BE2C (cell line): ENCODE data around the gene RAB11FIP5.

Experiments used
- DNase-seq: peaks from one replicate; pipeline ENCODE4 v3.0.0-alpha.2; 2020
- H3K27me3 ChIP-seq: fragments of 250-450 bp; sonication (Bioruptor Pico); 2 replicates; pipeline ENCODE4 v1.5.1; 2020; ENCODE audit warnings: mild to moderate bottlenecking
- H3K36me3 ChIP-seq: fragments of 250-450 bp; sonication (Bioruptor Pico); 2 replicates; pipeline ENCODE4 v1.5.1; 2020; ENCODE audit warnings: mild to moderate bottlenecking
- H3K4me1 ChIP-seq: fragments of 250-450 bp; sonication (Bioruptor Pico); 2 replicates; pipeline ENCODE4 v1.5.1; 2020
- H3K4me3 ChIP-seq: 2 replicates; pipeline ENCODE4 v1.5.1; 2011; ENCODE audit warnings: low read depth, low read length
- H3K9me3 ChIP-seq: fragments of 250-450 bp; sonication (Bioruptor Pico); 2 replicates; pipeline ENCODE4 v1.5.1; 2020
- TF ChIP-seq, protein P1 (sequence below): IDR thresholded peaks from 2 replicates; pipeline ENCODE4 v1.5.1; 2012; ENCODE audit warnings: mild to moderate bottlenecking, low read depth, low read length

RAB11FIP5 gene

GRCh38 chr2:73081181-73081671 is 31.5 kb downstream of the RAB11FIP5 start:
- Histone ChIP-seq H3K9me3 (no peaks in the 10 kb centered on the region), H3K36me3 (no peaks in the 10 kb centered on the region), H3K4me1 (no peaks in the 10 kb centered on the region), H3K4me3 (no peak overlapping the region), H3K27me3 (no peaks in the 10 kb centered on the region)
- DNase-seq: no peak
- TF ChIP-seq, protein P1, sequence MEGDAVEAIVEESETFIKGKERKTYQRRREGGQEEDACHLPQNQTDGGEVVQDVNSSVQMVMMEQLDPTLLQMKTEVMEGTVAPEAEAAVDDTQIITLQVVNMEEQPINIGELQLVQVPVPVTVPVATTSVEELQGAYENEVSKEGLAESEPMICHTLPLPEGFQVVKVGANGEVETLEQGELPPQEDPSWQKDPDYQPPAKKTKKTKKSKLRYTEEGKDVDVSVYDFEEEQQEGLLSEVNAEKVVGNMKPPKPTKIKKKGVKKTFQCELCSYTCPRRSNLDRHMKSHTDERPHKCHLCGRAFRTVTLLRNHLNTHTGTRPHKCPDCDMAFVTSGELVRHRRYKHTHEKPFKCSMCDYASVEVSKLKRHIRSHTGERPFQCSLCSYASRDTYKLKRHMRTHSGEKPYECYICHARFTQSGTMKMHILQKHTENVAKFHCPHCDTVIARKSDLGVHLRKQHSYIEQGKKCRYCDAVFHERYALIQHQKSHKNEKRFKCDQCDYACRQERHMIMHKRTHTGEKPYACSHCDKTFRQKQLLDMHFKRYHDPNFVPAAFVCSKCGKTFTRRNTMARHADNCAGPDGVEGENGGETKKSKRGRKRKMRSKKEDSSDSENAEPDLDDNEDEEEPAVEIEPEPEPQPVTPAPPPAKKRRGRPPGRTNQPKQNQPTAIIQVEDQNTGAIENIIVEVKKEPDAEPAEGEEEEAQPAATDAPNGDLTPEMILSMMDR: no peak

DNA sequence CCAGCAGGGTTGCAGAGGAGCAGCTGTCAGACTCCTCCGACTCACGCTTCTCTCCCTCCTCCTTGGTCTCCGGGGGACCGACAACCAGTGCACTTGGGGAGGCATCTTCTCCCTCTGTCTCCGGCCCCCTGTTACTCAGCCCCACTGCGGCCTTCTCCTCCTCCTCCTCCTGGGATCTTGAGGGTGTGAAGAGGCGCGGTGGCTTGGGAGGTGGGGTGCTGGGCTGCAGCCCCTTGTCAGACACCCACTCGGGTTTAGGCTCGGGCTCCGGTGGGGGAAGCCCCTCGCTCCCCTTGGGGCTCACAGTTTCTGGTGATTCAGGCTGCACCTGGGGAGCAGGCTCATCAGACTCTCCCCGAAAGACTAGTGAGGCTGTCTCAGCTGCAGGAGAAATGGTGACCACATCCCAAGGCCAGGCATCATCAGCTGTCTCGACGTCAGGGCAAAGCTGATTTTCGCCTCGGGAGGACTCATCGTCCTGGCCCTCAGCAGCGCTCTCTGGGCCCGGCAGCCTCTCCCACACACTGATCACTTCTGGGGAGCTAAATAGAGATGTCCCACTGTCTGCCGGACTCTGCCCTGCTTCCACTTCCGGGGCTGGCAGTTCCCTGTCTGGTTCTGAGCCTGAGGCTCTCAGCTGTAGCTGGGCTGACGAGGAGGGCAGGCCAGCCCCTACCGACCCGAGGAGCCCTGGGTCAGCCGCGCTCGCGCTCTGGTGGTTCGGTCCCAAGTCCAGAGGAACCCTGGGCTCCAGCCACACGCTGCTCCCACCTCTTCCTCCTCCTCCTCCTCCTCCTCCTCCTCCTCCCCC is 32.2 kb downstream of the RAB11FIP5 start:
- H3K36me3 ChIP-seq: no peaks in the 10 kb centered on the region
- no peaks in the 10 kb centered on the region for H3K4me1 ChIP-seq
- TF ChIP-seq, protein P1: no peak
- H3K4me3 ChIP-seq: no peak overlapping the region
- H3K9me3 ChIP-seq: no peaks in the 10 kb centered on the region
- H3K27me3 ChIP-seq: no peaks in the 10 kb centered on the region
- DNase-seq: no peak

DNA sequence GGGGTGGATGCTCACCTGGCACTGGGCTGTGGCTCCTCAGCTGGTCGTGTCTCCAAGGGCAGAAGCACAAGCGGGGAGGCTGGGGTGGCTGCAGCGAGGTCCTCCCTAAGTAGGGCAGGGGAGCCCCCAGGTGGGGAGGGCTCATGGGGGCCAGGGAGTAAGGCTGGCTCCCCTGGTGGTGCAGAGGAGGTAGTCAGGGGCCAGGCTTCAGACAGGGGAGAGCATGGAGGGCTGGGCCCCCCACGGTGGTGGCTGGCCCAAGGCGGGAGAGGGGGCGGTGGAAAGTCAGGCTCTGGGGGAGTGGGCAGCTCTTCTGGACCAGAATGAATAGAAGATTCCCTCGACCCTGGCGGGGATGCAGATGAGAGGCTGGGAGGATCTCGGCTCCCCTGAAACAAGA is 33.1 kb downstream of the RAB11FIP5 start:
- Histone ChIP-seq H3K27me3 (no peaks in the 10 kb centered on the region), H3K36me3 (no peaks in the 10 kb centered on the region), H3K4me1 (no peaks in the 10 kb centered on the region), H3K4me3 (no peak overlapping the region), H3K9me3 (no peaks in the 10 kb centered on the region)
- TF ChIP-seq, protein P1: no peak
- no peak for DNase-seq

DNA sequence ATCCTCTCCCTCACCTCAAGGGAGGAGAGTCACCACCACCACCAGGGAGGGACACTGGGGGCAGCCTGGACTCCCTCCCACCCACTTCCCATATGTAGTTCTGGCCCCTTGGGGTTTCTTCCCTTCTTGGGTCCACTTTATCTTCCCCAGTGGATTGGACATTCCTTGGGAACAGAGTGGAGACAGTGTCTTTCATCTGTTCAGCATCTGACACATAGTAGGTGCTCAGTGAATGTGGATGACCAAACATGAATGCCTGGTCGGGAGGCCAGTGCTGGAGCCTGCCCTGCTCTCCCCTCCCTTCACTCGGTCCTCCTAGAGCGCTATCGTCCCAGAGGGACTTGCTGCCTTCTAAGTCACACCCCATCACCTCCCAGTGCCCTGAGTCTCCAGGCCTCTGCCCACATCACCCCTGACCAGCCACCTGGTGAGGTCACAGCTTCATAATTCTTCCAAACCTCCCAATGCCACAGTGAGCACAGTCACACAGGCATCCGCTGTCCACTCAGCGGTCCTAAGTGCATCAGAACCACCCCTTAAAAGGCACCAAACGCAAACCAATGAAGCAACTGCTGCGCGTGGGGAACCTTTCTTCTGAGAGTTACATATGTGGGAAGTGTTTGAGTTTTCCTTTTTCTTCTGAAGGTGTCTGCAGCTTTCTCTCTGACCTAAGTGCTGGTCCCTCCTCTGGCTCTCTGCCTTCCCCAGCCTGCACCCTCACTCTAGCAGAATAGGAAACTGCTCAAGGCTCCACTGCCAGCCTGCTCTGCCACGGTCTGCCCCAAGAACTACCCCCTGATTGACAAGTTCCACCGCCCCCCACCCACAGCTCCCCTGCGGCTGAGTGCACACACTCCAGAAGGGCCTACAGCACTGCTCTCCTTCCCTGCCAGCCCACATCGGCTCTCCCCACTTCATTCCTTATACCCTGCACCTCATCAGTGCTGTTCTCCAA is 34.0 kb downstream of the RAB11FIP5 start:
- H3K4me3 ChIP-seq: no peak overlapping the region
- no peaks in the 10 kb centered on the region for H3K9me3 ChIP-seq
- H3K27me3 ChIP-seq: no peaks in the 10 kb centered on the region
- no peaks in the 10 kb centered on the region for H3K4me1 ChIP-seq
- TF ChIP-seq, protein P1: no peak
- H3K36me3 ChIP-seq: no peaks in the 10 kb centered on the region
- DNase-seq: no peak

DNA sequence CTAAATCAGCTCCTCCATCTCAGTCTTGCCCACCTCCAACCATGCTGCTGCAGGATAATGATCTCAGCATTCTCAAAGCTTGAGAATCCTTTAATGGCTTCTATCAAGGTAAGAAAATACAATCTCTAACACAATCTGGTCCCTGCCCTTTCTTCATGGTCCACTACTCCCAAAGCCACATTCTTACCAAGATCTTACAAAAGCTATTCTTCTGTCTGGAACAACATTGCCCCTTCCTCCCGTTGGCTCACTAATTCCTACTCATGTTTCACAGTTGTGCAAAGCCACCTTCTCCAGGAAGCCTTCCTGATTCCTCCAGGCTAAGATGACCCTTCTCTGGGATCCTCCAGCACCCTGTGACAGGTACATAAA is 35.3 kb downstream of the RAB11FIP5 start:
- Histone ChIP-seq H3K4me1 (no peaks in the 10 kb centered on the region), H3K36me3 (no peaks in the 10 kb centered on the region), H3K4me3 (no peak overlapping the region), H3K27me3 (no peaks in the 10 kb centered on the region), H3K9me3 (no peaks in the 10 kb centered on the region)
- no peak for DNase-seq
- TF ChIP-seq, protein P1: no peak
